GM21528 (cell line): ENCODE measurements around the gene OR9Q1.
"Not testable (repeated sequence)": the region's sequence is repeated elsewhere in the genome, so short reads cannot be mapped to it uniquely, and the experiment has no call there.

Experiments used
- ATAC-seq: cut with Tn5 transposase; IDR thresholded peaks from one replicate; pipeline ENCODE4 v1.9.1; 2021; ENCODE audit warnings: mild to moderate bottlenecking, moderate library complexity; ENCODE audit not compliant: unreplicated experiment, low FRiP score

Gene OR9Q1

DNA sequence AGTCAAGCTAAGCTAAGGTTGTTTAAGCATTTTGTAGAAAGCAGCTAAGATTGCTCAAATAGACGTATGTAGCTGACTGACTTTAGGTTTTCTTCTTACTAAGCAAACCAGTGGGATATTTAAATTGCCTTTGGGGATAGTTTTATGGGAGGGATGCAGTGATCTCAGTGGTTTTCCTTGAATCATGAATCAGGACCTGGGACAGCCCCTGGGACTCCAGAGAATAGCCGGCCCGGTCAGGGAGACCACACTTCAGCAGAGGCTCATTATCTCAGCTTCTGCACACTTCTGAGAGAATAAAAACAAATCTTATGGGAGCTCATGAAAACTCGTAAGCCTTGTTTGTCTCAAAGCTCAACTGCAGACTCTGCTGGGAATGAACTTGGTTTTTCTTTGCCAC, 101.8 kb downstream of the OR9Q1 start, which contains the start of gene OR9I1:
Gene OR9I1 (minus strand): TSS at position 62 of the 400 bp plus-strand sequence. CDS start 6,086 bp downstream, outside the sequence.
- ATAC-seq: no peak

GRCh38 chr11:58127350-58127749, 103.7 kb downstream of the OR9Q1 start:
- no peak for ATAC-seq

DNA sequence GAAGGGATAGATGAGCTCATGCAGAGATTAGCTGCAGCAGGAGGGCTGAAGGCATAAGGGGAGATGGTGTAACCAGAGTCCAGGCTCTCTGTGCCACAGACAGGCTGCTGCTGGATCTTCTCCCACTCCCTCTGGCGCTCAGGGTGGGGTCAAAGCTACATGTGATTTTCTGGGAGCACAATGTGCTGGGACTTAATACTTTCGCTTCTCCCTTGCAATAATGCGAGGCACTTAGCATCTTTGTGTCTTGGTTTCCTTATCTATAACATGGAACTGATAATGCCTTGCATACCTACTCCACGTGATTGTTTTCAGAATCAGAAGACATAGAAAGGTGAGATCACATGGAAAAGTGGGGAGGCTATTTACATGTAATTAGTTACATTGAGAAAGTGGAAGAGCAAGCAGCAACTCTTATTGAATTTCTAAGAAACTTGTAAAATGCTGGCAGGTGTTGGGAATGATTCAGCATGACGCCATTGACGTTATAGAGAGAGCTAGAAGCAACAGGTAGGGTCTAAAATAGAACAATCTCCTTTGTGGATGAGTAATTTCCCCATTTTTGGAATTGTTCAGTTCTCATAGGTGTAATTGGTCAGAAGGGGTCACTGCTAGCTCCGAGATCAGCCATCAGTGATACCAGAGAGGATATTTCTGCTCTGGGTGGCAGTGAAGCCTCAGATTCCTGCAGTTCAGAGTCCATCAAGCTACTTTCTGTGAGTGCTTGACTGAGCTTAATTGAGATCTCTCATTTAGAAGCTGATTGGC, 109.8 kb downstream of the OR9Q1 start:
- ATAC-seq: no peak

- no peak for ATAC-seq
These were observed 110.5 kb downstream of the OR9Q1 start for GRCh38 chr11:58134151-58134550.

- no peak for ATAC-seq
These were observed 111.5 kb downstream of the OR9Q1 start for GRCh38 chr11:58135171-58135570.

DNA sequence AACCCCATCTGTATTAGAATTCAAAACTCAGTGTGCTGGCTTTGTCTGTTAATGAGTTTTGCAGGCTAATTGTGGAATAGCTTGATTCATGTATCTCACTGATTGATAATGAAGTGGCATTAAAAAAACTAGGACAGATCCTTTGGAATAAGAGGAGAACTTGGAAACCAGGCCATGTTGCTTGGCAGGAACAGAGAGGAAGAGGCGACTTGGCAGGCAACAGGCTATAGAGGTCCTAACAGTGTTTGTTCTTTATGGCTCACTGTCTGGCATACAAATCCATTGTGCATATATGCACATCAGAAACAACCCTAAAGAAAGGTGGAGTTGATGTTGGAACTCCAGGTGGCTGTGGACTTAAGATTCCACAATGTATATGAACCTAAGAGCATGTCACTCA, 119.1 kb downstream of the OR9Q1 start:
- no peak for ATAC-seq

DNA sequence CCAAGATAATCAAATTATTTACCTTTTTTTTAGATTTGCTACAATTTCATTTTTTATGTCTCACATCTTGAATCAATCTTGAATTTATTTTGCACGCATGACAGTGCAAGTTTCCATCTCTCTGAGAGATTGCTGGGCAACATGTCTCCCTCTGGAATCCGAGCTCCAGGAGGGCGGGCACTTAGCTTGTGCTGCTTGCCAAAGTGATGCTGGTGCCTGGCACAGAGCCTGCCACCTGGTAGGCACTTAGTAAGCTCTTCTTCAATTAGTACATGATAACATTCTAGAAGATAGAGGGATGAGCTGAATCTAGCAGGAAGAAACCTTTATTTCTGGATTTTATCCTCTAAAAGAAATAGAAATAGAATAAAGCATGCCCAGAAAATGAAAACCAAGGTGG, 129.1 kb downstream of the OR9Q1 start:
- ATAC-seq: no peak

GRCh38 chr11:58164389-58164788, 140.7 kb downstream of the OR9Q1 start:
- ATAC-seq: no peak

DNA sequence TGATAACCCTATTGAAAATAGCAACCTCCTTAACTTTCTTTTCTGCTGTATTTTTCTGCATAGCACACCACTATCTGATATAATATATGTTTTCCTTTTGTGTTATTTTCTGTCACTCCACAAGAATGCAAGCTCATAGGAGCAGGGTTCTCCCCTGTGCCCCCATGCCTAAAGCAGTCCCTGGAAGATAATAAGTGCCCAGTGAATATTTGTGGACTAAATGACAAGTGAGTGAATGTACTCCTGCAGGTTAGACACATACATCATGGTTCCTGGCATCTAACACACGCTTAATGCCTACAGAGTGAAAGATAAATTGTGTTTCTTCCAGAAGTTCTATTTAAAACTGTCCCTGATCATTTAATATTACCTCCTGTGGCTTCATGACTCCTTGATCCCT, 141.3 kb downstream of the OR9Q1 start:
- no peak for ATAC-seq

GRCh38 chr11:58165504-58166106, 141.9 kb downstream of the OR9Q1 start:
- ATAC-seq: no peak

- no peak for ATAC-seq
These were observed 153.9 kb downstream of the OR9Q1 start for GRCh38 chr11:58177409-58178054.

DNA sequence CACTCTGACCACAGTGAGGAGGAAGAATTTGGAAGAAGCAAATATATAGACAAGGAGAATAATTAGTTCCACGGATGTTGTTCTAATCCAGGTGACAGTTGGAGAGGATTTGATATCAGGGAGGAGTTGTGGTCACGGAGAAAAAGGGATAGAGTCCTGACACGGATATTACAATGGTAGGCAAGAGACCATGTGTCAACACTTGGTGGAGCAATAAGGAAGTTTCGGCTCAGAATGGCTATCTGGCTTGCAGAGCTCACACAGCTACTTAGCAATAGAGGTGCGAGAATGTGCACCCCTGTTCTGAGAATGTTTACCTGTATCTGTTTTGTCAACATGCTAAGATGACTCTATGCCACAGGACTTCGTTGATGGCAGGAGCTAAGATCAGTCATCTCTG, 154.8 kb downstream of the OR9Q1 start:
- ATAC-seq: no peak

DNA sequence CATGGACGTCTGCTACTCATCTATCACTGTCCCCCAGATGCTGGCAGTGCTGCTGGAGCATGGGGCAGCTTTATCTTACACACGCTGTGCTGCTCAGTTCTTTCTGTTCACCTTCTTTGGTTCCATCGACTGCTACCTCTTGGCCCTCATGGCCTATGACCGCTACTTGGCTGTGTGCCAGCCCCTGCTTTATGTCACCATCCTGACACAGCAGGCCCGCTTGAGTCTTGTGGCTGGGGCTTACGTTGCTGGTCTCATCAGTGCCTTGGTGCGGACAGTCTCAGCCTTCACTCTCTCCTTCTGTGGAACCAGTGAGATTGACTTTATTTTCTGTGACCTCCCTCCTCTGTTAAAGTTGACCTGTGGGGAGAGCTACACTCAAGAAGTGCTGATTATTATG, 156.0 kb downstream of the OR9Q1 start:
- no peak for ATAC-seq

- no peak for ATAC-seq
These were observed 163.3 kb downstream of the OR9Q1 start for GRCh38 chr11:58186938-58187337.

GRCh38 chr11:58188770-58189169, 165.1 kb downstream of the OR9Q1 start, which contains the start of gene OR9Q2:
OR9Q2 (plus strand) TSS chr11:58189070; CDS start chr11:58190491, 1,421 bp downstream.
- ATAC-seq: no peak

GRCh38 chr11:58192229-58192628, 168.5 kb downstream of the OR9Q1 start:
- ATAC-seq: no peak

GRCh38 chr11:58193391-58193790, 169.7 kb downstream of the OR9Q1 start:
- no peak for ATAC-seq

- no peak for ATAC-seq
These were observed 172.3 kb downstream of the OR9Q1 start for GRCh38 chr11:58195939-58196338.

- no peak for ATAC-seq
These were observed 175.6 kb downstream of the OR9Q1 start for GRCh38 chr11:58199271-58199670.

- ATAC-seq: no peak
These were observed 180.4 kb downstream of the OR9Q1 start, which contains the start of gene OR1S2 for GRCh38 chr11:58204042-58204441. OR1S2 (minus strand) TSS chr11:58204142; CDS start chr11:58204142, 0 bp downstream.

GRCh38 chr11:58212420-58212819, 188.7 kb downstream of the OR9Q1 start, which contains the start of gene OR1S1:
OR1S1 (plus strand) TSS chr11:58212720.
- not testable (repeated sequence) for ATAC-seq
